ENCODE results near the gene NUCKS1.

The NUCKS1 gene

DNA sequence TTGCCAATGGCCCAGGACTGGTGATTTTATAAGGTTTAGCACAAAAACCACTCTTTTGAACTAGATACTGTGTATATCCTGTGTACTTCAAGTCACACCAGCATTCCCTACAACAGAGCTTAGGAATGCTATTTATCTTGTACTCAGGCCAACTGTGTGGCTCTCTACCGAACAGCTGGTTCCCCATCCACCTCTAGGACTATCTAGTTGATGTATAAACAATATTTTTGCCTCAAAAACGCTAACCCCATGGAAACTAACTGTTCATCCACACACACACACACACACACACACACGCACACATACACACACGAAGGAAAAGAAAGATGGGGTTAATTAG, 41.0 kb downstream of the NUCKS1 start:
- H3K4me3 ChIP-seq (ENCODE audit: insufficient read depth, low read length, poor library complexity, severe bottlenecking): no peak overlapping the region
- no peaks in the 10 kb centered on the region for H3K9me3 ChIP-seq (ENCODE audit: insufficient read depth, low read length)
- H3K9ac ChIP-seq (ENCODE audit: low read length): no peak overlapping the region
- TF ChIP-seq CTCF (IDR thresholded peaks at IDR 0.05; ENCODE audit: insufficient read depth, low read length, poor library complexity, severe bottlenecking): no peak
- no peak for TF ChIP-seq EZH2phosphoT487 (conservative IDR thresholded peaks at IDR 0.05; ENCODE audit: low read length)
- no peaks in the 10 kb centered on the region for H3K79me2 ChIP-seq (ENCODE audit: insufficient read depth, low read length)
- no peaks in the 10 kb centered on the region for H3K27me3 ChIP-seq (ENCODE audit: low read length)
- no peak overlapping the region for H2AFZ ChIP-seq (ENCODE audit: low read depth, low read length, severe bottlenecking)
- H3K27ac ChIP-seq (ENCODE audit: low read depth, low read length): no peak overlapping the region
- peaks cover 28% of the 10 kb centered on the region for H3F3A ChIP-seq (ENCODE audit: insufficient read depth)
- peaks cover 25% of the 10 kb centered on the region for H3K36me3 ChIP-seq (ENCODE audit: low read length)
- H3K4me2 ChIP-seq (ENCODE audit: low read depth, low read length, poor library complexity, severe bottlenecking): no peak overlapping the region
- H3K9me2 ChIP-seq (replicated peaks; ENCODE audit: insufficient read depth, low read length): no peaks in the 10 kb centered on the region
- H4K20me1 ChIP-seq (ENCODE audit: low read depth, low read length): no peaks in the 10 kb centered on the region

DNA sequence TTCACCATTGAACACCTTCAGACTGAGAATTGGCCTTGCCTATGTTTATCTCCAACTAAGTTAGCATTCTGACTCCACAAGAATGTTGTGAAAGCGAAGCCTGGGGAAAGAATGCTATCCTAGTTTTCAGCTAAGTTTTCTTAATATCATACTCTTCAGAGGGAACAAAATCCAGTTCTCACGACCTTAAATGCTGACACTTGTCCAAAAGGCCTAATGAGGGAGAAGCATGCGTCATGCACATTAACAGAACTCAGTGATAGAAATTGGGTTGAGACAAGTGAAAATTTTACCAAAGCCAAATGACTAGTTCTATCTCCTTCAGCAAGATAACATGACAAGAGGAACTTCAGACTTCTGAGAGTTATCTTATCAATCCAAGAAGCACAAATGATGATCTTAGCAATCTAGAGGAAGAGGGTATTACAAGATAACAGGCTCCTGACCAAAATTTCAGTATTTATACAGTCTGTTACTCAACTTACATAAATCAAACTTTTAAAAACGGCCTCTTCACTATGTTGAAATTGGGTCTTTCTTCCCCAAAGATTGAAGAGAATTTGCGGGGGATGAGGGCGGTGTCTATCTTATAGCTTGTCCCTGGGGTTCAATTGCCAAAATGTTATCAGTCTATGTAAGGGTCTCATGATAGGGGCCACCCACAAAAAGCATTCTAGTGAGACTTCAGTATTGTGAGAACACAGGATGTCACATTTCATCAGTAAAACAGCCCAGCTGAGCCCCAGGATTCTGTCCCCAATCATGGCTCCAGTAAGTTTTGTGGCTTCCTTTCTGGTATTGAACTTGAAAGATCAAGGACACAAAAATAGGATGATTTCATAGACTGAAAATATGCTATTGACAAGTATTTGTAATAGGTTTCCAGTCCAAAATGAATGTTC, 43.1 kb downstream of the NUCKS1 start:
- H3K9me3 ChIP-seq (ENCODE audit: insufficient read depth, low read length): no peaks in the 10 kb centered on the region
- H3F3A ChIP-seq (ENCODE audit: insufficient read depth): peaks cover 11% of the 10 kb centered on the region
- H3K9me2 ChIP-seq (replicated peaks; ENCODE audit: insufficient read depth, low read length): no peaks in the 10 kb centered on the region
- H3K4me2 ChIP-seq (ENCODE audit: low read depth, low read length, poor library complexity, severe bottlenecking): no peak overlapping the region
- TF ChIP-seq EZH2phosphoT487 (conservative IDR thresholded peaks at IDR 0.05; ENCODE audit: low read length): no peak
- no peak for TF ChIP-seq CTCF (IDR thresholded peaks at IDR 0.05; ENCODE audit: insufficient read depth, low read length, poor library complexity, severe bottlenecking)
- H3K4me3 ChIP-seq (ENCODE audit: insufficient read depth, low read length, poor library complexity, severe bottlenecking): no peak overlapping the region
- H3K9ac ChIP-seq (ENCODE audit: low read length): no peak overlapping the region
- peaks cover 25% of the 10 kb centered on the region for H3K36me3 ChIP-seq (ENCODE audit: low read length)
- no peaks in the 10 kb centered on the region for H3K79me2 ChIP-seq (ENCODE audit: insufficient read depth, low read length)
- H3K27me3 ChIP-seq (ENCODE audit: low read length): no peaks in the 10 kb centered on the region
- no peak overlapping the region for H2AFZ ChIP-seq (ENCODE audit: low read depth, low read length, severe bottlenecking)
- no peak overlapping the region for H3K27ac ChIP-seq (ENCODE audit: low read depth, low read length)
- H4K20me1 ChIP-seq (ENCODE audit: low read depth, low read length): no peaks in the 10 kb centered on the region

DNA sequence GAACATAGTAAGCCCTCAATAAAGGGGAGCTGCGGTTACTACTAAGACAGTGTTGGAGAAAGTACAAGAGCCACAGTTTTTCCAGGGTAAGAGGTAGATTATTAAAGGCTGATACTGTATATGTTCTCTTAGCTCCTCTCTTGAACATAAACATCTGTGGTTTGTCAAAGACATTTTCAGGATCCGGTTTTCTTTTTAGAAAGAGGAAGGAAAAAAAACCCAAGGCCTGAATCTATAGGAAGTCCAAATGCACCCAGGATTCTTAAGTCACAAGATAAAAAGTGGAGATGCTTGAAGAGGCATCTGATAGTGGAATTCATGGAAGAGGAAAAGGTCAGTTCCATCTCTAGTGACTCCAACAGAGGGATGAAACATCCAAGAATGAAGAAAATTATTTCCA, 45.1 kb downstream of the NUCKS1 start:
- Histone ChIP-seq H3K4me2 (ENCODE audit: low read depth, low read length, poor library complexity, severe bottlenecking) (no peak overlapping the region), H3K36me3 (ENCODE audit: low read length) (peaks cover 15% of the 10 kb centered on the region), H2AFZ (ENCODE audit: low read depth, low read length, severe bottlenecking) (no peak overlapping the region), H3F3A (ENCODE audit: insufficient read depth) (peaks cover 4% of the 10 kb centered on the region; the same call in 1 of the 2 replicates), H3K9me2 (replicated peaks; ENCODE audit: insufficient read depth, low read length) (no peaks in the 10 kb centered on the region), H3K4me3 (ENCODE audit: insufficient read depth, low read length, poor library complexity, severe bottlenecking) (no peak overlapping the region), H4K20me1 (ENCODE audit: low read depth, low read length) (no peaks in the 10 kb centered on the region), H3K9me3 (ENCODE audit: insufficient read depth, low read length) (no peaks in the 10 kb centered on the region), H3K27ac (ENCODE audit: low read depth, low read length) (no peak overlapping the region), H3K9ac (ENCODE audit: low read length) (no peak overlapping the region), H3K27me3 (ENCODE audit: low read length) (no peaks in the 10 kb centered on the region), H3K79me2 (ENCODE audit: insufficient read depth, low read length) (no peaks in the 10 kb centered on the region)
- TF ChIP-seq CTCF (IDR thresholded peaks at IDR 0.05; ENCODE audit: insufficient read depth, low read length, poor library complexity, severe bottlenecking): no peak
- no peak for TF ChIP-seq EZH2phosphoT487 (conservative IDR thresholded peaks at IDR 0.05; ENCODE audit: low read length)
